Germinal center (tissue), 1 donor: ENCODE measurements around the gene NPAS4.
"Not testable (repeated sequence)": the region's sequence is repeated elsewhere in the genome, so short reads cannot be mapped to it uniquely, and the experiment has no call there.

Experiments used
- DNase-seq: peaks from one replicate; pipeline ENCODE4 v3.0.0; 2012; ENCODE audit warnings: mixed read lengths, low spot score

Gene NPAS4

GRCh38 chr11:66457826-66458225 is 37.0 kb downstream of the NPAS4 start:
- no peak for DNase-seq

- no peak for DNase-seq
Measured at GRCh38 chr11:66459138-66459778, 38.4 kb downstream of the NPAS4 start.

GRCh38 chr11:66462010-66462409 is 41.2 kb downstream of the NPAS4 start:
- no peak for DNase-seq

GRCh38 chr11:66462911-66463310 is 42.1 kb downstream of the NPAS4 start:
- DNase-seq = no peak

- not testable (repeated sequence) for DNase-seq
Measured at GRCh38 chr11:66464116-66464515, 43.3 kb downstream of the NPAS4 start.

- DNase-seq = no peak
Measured at GRCh38 chr11:66464916-66465315, 44.1 kb downstream of the NPAS4 start.

GRCh38 chr11:66465373-66466224 is 44.8 kb downstream of the NPAS4 start:
- peak; percentile 51 for DNase-seq

- peak; percentile 98 for DNase-seq
Measured at GRCh38 chr11:66466225-66467033, 45.6 kb downstream of the NPAS4 start, which contains the start of gene PELI3. PELI3 (plus strand) TSS chr11:66466905; CDS start chr11:66468129, 1,224 bp downstream.

GRCh38 chr11:66467034-66467659 is 46.3 kb downstream of the NPAS4 start:
- peak; percentile 66 for DNase-seq

GRCh38 chr11:66467756-66468155 is 46.9 kb downstream of the NPAS4 start:
- DNase-seq = no peak

GRCh38 chr11:66468691-66469090 is 47.9 kb downstream of the NPAS4 start:
- no peak for DNase-seq

GRCh38 chr11:66469441-66469840 is 48.6 kb downstream of the NPAS4 start:
- no peak for DNase-seq

- no peak for DNase-seq
Measured at GRCh38 chr11:66470015-66470414, 49.2 kb downstream of the NPAS4 start.

GRCh38 chr11:66471142-66471541 is 50.3 kb downstream of the NPAS4 start:
- no peak for DNase-seq

GRCh38 chr11:66472054-66472453 is 51.2 kb downstream of the NPAS4 start:
- no peak for DNase-seq

- DNase-seq = no peak
Measured at GRCh38 chr11:66473167-66473566, 52.3 kb downstream of the NPAS4 start.

GRCh38 chr11:66473608-66474515 is 53.0 kb downstream of the NPAS4 start:
- DNase-seq = no peak

GRCh38 chr11:66475349-66476172 is 54.7 kb downstream of the NPAS4 start:
- DNase-seq = no peak
